ENCODE measurements around the gene PEAK1. TPM values are rescaled to one million over a fixed set of nuclear protein-coding genes. Genes with fewer than 3 reads are reported as not detected.

Gene PEAK1
- total and polyA plus RNA-seq, 10 of the 15 experiments (the other 5 are each of a cell fraction or from before 2014, with no cell fraction given): 0.62 to 24.2 (median 11.2) TPM

- TF ChIP-seq RAD21 (IDR thresholded peaks at IDR 0.05; ENCODE audit: insufficient read depth, low read depth, low read length) (peak; percentile 78), SMAD5 (IDR thresholded peaks at IDR 0.05; ENCODE audit: low read depth) (no peak), SP1 (IDR thresholded peaks at IDR 0.05; ENCODE audit: low read depth, low read length) (no peak), EGR1 (IDR thresholded peaks at IDR 0.05; ENCODE audit: borderline replicate concordance in 1 of 2, low read depth in 2 of 2, low read length in 2 of 2) (no peak), PAX8 (IDR thresholded peaks at IDR 0.05) (no peak), SMC3 (IDR thresholded peaks at IDR 0.05; ENCODE audit: borderline replicate concordance, low read length) (peak; percentile 71)
Observed at GRCh38 chr15:77107531-77108355, 312.2 kb downstream of the PEAK1 start (continued).

GRCh38 chr15:77107068-77107467 is 312.8 kb downstream of the PEAK1 start:
- ATAC-seq (no peak), DNase-seq (ENCODE audit: low read depth, low spot score) (no peak), FAIRE-seq (no peak)
- Histone ChIP-seq H3K4me1 (ENCODE audit: control insufficient read depth, insufficient read depth, low read length) (no peaks in the 10 kb centered on the region), H3K27ac (ENCODE audit: control insufficient read depth, insufficient read depth) (no peak overlapping the region), H3K36me3 (ENCODE audit: control insufficient read depth in 2 of 2, insufficient read depth in 2 of 2, low read length in 1 of 2) (no peaks in the 10 kb centered on the region), H3K4me3 (no peak overlapping the region), H3K9ac (ENCODE audit: control insufficient read depth, insufficient read depth, low read length) (no peak overlapping the region), H3K79me2 (ENCODE audit: control insufficient read depth, insufficient read depth, low read length) (no peaks in the 10 kb centered on the region), H3K27me3 (replicated peaks in 1 of 2; ENCODE audit: control insufficient read depth in 2 of 2, insufficient read depth in 2 of 2, low read length in 1 of 2) (no peaks in the 10 kb centered on the region), H2AFZ (ENCODE audit: control insufficient read depth, low read depth, low read length) (no peak overlapping the region), H3K9me3 (replicated peaks; ENCODE audit: control insufficient read depth, insufficient read depth, low read length) (no peaks in the 10 kb centered on the region), H4K20me1 (ENCODE audit: control insufficient read depth, insufficient read depth) (no peaks in the 10 kb centered on the region), H3K4me2 (ENCODE audit: control insufficient read depth, insufficient read depth) (no peak overlapping the region)
- intact Hi-C loops (cut with micrococcal nuclease; ENCODE audit: unreplicated experiment) (no loop called here), in situ Hi-C loops (cut with MboI) (no loop called here)
- BruUV-seq (replicated peaks): no TSS peak
- ChIA-PET POLR2A (no interaction called here), SMC1A (ENCODE audit: uncharacterized antibody, unreplicated experiment) (interaction anchor here (0.6 to 3.9 kb wide), 8 partner anchors 13 to 436 kb away, joined by 3 to 23 read pairs (median 4); no protein-coding TSS in a partner anchor), RAD21 (ENCODE audit: unreplicated experiment) (interaction anchor here (0.8 to 8.9 kb wide), 11 partner anchors 73 to 435 kb away, joined by 3 to 44 read pairs (median 4); no protein-coding TSS in a partner anchor), CTCF (interaction anchor here (0.7 to 7.0 kb wide), 19 partner anchors 12 to 437 kb away, joined by 3 to 63 read pairs (median 4); no protein-coding TSS in a partner anchor)
- 96% methylated on average over 2 of the region's 2 CpGs for WGBS (ENCODE audit: insufficient coverage, insufficient replicate concordance, low lambda C conversion rate, missing lambda C conversion rate)
- TF ChIP-seq BCLAF1 (IDR thresholded peaks at IDR 0.05): no peak
- TF ChIP-seq CTCF (IDR thresholded peaks at IDR 0.05 in 2 of 3, conservative IDR thresholded peaks at IDR 0.05 in 1 of 3; ENCODE audit: control insufficient read depth in 2 of 3, extremely low read depth in 1 of 3, insufficient read depth in 1 of 3, low read depth in 3 of 3, low read length in 3 of 3): no peak

All from GM12878 (cell line).